Neural progenitor cell (in vitro differentiated cells): ENCODE results near the gene CNNM3. TPM values are rescaled to one million over a fixed set of nuclear protein-coding genes. Genes with fewer than 3 reads are reported as not detected.

Experiments used
- DNase-seq: peaks from one replicate; pipeline ENCODE4 v3.0.0-alpha.2; 2016; ENCODE audit warnings: low spot score
- H2AFZ ChIP-seq: fragments of 200-600 bp; sonication (generic); replicated peaks from 2 replicates; pipeline ENCODE4 v1.6.1; 2016; ENCODE audit warnings: antibody characterized with exemption
- H3F3A ChIP-seq: fragments of 200-600 bp; sonication (generic); 2 replicates; pipeline ENCODE4 v1.6.1; 2016; ENCODE audit warnings: antibody characterized with exemption, low read depth
- H3K27ac ChIP-seq: fragments of 200-600 bp; sonication (generic); 2 replicates; pipeline ENCODE4 v1.5.1; 2016; ENCODE audit warnings: mild to moderate bottlenecking
- H3K27me3 ChIP-seq: fragments of 200-600 bp; sonication (generic); 2 replicates; pipeline ENCODE4 v1.6.1; 2016; ENCODE audit warnings: mild to moderate bottlenecking, moderate library complexity
- H3K36me3 ChIP-seq: fragments of 200-600 bp; sonication (generic); 2 replicates; pipeline ENCODE4 v1.5.1; 2016
- H3K4me1 ChIP-seq: fragments of 200-600 bp; sonication (generic); 2 replicates; pipeline ENCODE4 v1.6.1; 2016; ENCODE audit warnings: mixed run types
- H3K4me2 ChIP-seq: fragments of 200-600 bp; sonication (generic); 2 replicates; pipeline ENCODE4 v1.6.1; 2016
- H3K4me3 ChIP-seq: fragments of 200-600 bp; sonication (generic); 2 replicates; pipeline ENCODE4 v1.5.1; 2016
- H3K79me2 ChIP-seq: fragments of 200-600 bp; sonication (generic); 2 replicates; pipeline ENCODE4 v1.6.1; 2016; ENCODE audit warnings: low read depth
- H3K9ac ChIP-seq: fragments of 200-600 bp; sonication (generic); 2 replicates; pipeline ENCODE4 v1.6.1; 2016
- H3K9me3 ChIP-seq: fragments of 200-600 bp; sonication (generic); 2 replicates; pipeline ENCODE4 v1.5.1; 2016; ENCODE audit warnings: low read depth
- H4K20me1 ChIP-seq: fragments of 200-600 bp; sonication (generic); 2 replicates; pipeline ENCODE4 v1.6.1; 2016; ENCODE audit warnings: low read depth
- H3K27ac Mint-ChIP-seq: 3 replicates; pipeline ENCODE4 v1.8.0; 2021; ENCODE audit warnings: mixed read lengths
- H3K27me3 Mint-ChIP-seq: 2 replicates; pipeline ENCODE4 v1.8.0; 2022; ENCODE audit warnings: low read depth, mild to moderate bottlenecking, inconsistent platforms, moderate library complexity, mixed read lengths; ENCODE audit not compliant: insufficient read depth
- H3K36me3 Mint-ChIP-seq: 3 replicates; pipeline ENCODE4 v1.8.0; 2021; ENCODE audit warnings: mixed read lengths
- H3K4me1 Mint-ChIP-seq: 3 replicates; pipeline ENCODE4 v1.8.0; 2021; ENCODE audit warnings: mixed read lengths
- H3K4me3 Mint-ChIP-seq: 3 replicates; pipeline ENCODE4 v1.8.0; 2021; ENCODE audit warnings: mild to moderate bottlenecking, moderate library complexity, mixed read lengths
- H3K9me3 Mint-ChIP-seq: 3 replicates; pipeline ENCODE4 v1.8.0; 2020; ENCODE audit warnings: mixed read lengths
- CTCF ChIP-seq: fragments of 200-600 bp; sonication (generic); IDR thresholded peaks from 2 replicates; pipeline ENCODE4 v1.5.1; 2017; ENCODE audit warnings: antibody characterized with exemption, mild to moderate bottlenecking
- EZH2 ChIP-seq: fragments of 200-600 bp; sonication (generic); IDR thresholded peaks from 2 replicates; pipeline ENCODE4 v1.6.1; 2017; ENCODE audit warnings: antibody characterized with exemption, mild to moderate bottlenecking, moderate library complexity
- EZH2phosphoT487 ChIP-seq: fragments of 200-600 bp; sonication (generic); IDR thresholded peaks from 2 replicates; pipeline ENCODE4 v1.6.1; 2017; ENCODE audit warnings: antibody characterized with exemption
- total RNA-seq: library from RNA; depleted of rRNA; stranded (reverse); fragments of >200 nt; gene quantifications from 2 replicates; pipeline ENCODE4 v1.2.3, GENCODE V29; 2015; ENCODE audit warnings: low replicate concordance

Gene CNNM3
- total RNA-seq, 1 donor from 2014 or later: 11.1 TPM

- H3K4me1 ChIP-seq: no peaks in the 10 kb centered on the region
- no peak overlapping the region for H3K4me3 Mint-ChIP-seq
Measured at GRCh38 chr2:96769814-96770213, 46.3 kb upstream of the CNNM3 start.

GRCh38 chr2:96770442-96771202, 45.4 kb upstream of the CNNM3 start:
- TF ChIP-seq EZH2phosphoT487: no peak
- TF ChIP-seq CTCF: no peak
- TF ChIP-seq EZH2: no peak
- no peak overlapping the region for H3K27ac Mint-ChIP-seq

More at GRCh38 chr2:96769814-96770213, 46.3 kb upstream of the CNNM3 start:
- Histone ChIP-seq H3K9me3 (no peaks in the 10 kb centered on the region), H3K4me3 (no peak overlapping the region), H4K20me1 (peaks cover 38% of the 10 kb centered on the region), H3K27me3 (no peaks in the 10 kb centered on the region), H3K36me3 (no peaks in the 10 kb centered on the region), H2AFZ (no peak overlapping the region), H3K79me2 (peaks cover 26% of the 10 kb centered on the region), H3K4me2 (no peak overlapping the region), H3K9ac (no peak overlapping the region), H3F3A (no peaks in the 10 kb centered on the region), H3K27ac (no peak overlapping the region)
- Mint-ChIP-seq H3K4me1 (peaks cover 16% of the 10 kb centered on the region), H3K9me3 (no peaks in the 10 kb centered on the region), H3K36me3 (peaks cover 3% of the 10 kb centered on the region), H3K27me3 (peaks cover 5% of the 10 kb centered on the region), H3K27ac (no peak overlapping the region)
- no peak for DNase-seq
- no peak for TF ChIP-seq CTCF
- no peak for TF ChIP-seq EZH2phosphoT487
- TF ChIP-seq EZH2: no peak

GRCh38 chr2:96771796-96772618, 44.1 kb upstream of the CNNM3 start:
- H3K27me3 ChIP-seq: no peaks in the 10 kb centered on the region
- Mint-ChIP-seq H3K36me3 (peaks cover 3% of the 10 kb centered on the region), H3K4me1 (peaks cover 19% of the 10 kb centered on the region), H3K4me3 (no peak overlapping the region), H3K27ac (no peak overlapping the region), H3K27me3 (peaks cover 7% of the 10 kb centered on the region), H3K9me3 (no peaks in the 10 kb centered on the region)
- TF ChIP-seq EZH2phosphoT487: no peak
- TF ChIP-seq EZH2: no peak
- TF ChIP-seq CTCF: no peak
- H3K4me2 ChIP-seq: no peak overlapping the region
- H3K27ac ChIP-seq: no peak overlapping the region
- peaks cover 33% of the 10 kb centered on the region for H4K20me1 ChIP-seq
- no peaks in the 10 kb centered on the region for H3K9me3 ChIP-seq
- peaks cover 12% of the 10 kb centered on the region for H3K79me2 ChIP-seq
- no peaks in the 10 kb centered on the region for H3F3A ChIP-seq
- no peak overlapping the region for H3K9ac ChIP-seq
- no peak overlapping the region for H3K4me3 ChIP-seq
- H2AFZ ChIP-seq: no peak overlapping the region
- no peaks in the 10 kb centered on the region for H3K36me3 ChIP-seq
- no peaks in the 10 kb centered on the region for H3K4me1 ChIP-seq
- DNase-seq: no peak

More at GRCh38 chr2:96770442-96771202, 45.4 kb upstream of the CNNM3 start:
- Histone ChIP-seq H4K20me1 (peaks cover 41% of the 10 kb centered on the region), H3F3A (no peaks in the 10 kb centered on the region), H3K79me2 (peaks cover 25% of the 10 kb centered on the region), H2AFZ (no peak overlapping the region), H3K4me2 (no peak overlapping the region), H3K9ac (peak overlapping the region; percentile 13), H3K27ac (no peak overlapping the region), H3K9me3 (no peaks in the 10 kb centered on the region), H3K4me3 (no peak overlapping the region), H3K27me3 (no peaks in the 10 kb centered on the region), H3K4me1 (no peaks in the 10 kb centered on the region), H3K36me3 (no peaks in the 10 kb centered on the region)
- H3K36me3 Mint-ChIP-seq: peaks cover 3% of the 10 kb centered on the region
- H3K27me3 Mint-ChIP-seq: peaks cover 5% of the 10 kb centered on the region
- DNase-seq: no peak
- no peak overlapping the region for H3K4me3 Mint-ChIP-seq
- H3K9me3 Mint-ChIP-seq: no peaks in the 10 kb centered on the region
- peaks cover 19% of the 10 kb centered on the region for H3K4me1 Mint-ChIP-seq
